Stimulated activated CD4-positive, alpha-beta T cell treated with anti-CD3 and anti-CD28 coated beads, TNF-alpha, amount 100 ng/mL, for 48 hours (primary cell): ENCODE data around the gene PNPO.

Experiments used
- DNase-seq, 3 donors: peaks; one replicate each; pipeline ENCODE4 v3.0.0-alpha.2; 2020; ENCODE audit warnings: low read depth in 3 of 3

The PNPO gene

DNA sequence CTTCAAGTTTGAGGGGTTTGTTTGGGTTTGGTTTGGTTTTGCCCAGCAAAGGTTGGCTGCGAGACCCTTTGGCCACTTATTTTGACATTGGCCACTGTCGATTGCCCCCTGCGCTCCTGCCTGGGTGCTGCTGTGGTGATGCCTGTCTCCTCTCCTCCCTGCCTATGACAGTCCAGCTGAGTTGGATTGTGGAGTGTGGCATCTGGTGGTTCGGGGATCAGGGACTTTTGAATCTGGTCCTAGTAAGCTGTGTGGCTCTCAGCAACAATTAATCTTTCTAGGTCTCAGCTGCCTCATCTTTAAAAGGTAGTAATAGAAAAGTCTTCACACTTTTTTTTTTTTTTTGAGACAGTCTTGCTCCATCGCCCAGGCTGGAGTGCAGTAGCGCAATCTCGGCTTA lies 56.7 kb downstream of the PNPO start:
- DNase-seq = no peak
